ENCODE measurements around the gene CD81.
A peak's percentile ranks its signal among the peaks of the same experiment; 100 is the strongest.

CD81 gene

GRCh38 chr11:2406878-2407410 lies 29.8 kb downstream of the CD81 start:
- DNase-seq, result no peak

GRCh38 chr11:2408671-2409070 lies 31.6 kb downstream of the CD81 start:
- DNase-seq, result no peak

DNA sequence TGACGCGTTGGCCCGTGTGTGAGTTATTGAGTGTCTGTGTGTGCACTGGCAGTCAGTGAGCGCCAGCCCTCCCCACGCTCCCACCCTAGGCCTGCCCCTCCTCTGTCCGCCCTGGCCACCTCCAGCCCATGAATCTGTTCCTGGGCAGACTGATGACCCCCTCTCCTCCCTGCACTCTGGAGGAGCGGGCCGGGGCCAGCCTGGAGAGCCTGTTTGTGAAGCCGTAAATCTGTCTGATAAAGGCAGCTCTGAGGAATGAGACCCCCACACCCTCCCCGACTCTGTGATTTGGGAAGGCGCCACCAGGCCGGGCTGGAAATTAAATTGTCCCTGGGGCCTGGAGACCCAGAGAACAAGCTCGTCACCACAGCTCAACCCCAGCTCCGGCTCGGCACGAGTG lies 32.0 kb downstream of the CD81 start:
- no peak for DNase-seq

- no peak for DNase-seq
These were observed 32.7 kb downstream of the CD81 start for GRCh38 chr11:2409611-2410468.

DNA sequence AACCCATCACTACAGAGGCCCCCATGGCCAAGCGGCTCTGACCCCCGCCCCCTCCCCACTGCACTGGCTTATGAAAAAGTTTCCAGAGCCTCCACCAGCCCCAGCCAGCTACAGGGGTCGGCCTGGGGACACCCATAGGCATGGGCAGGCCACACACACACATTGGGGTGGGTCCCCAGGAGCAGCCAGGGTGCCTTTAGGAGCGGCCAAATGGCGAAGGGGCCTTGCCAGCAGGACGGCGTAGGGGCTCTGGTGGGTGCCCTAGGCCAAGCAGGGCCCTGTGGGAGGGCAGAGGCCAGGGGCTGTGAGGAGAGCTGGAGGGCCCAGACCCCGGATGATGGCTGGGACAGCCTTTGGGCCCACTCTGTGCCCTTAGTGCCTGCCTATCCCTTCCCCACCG lies 33.5 kb downstream of the CD81 start:
- no peak for DNase-seq

- no peak for DNase-seq
These were observed 34.6 kb downstream of the CD81 start for GRCh38 chr11:2411446-2412305.

GRCh38 chr11:2412323-2412722 lies 35.2 kb downstream of the CD81 start:
- DNase-seq, result no peak

DNA sequence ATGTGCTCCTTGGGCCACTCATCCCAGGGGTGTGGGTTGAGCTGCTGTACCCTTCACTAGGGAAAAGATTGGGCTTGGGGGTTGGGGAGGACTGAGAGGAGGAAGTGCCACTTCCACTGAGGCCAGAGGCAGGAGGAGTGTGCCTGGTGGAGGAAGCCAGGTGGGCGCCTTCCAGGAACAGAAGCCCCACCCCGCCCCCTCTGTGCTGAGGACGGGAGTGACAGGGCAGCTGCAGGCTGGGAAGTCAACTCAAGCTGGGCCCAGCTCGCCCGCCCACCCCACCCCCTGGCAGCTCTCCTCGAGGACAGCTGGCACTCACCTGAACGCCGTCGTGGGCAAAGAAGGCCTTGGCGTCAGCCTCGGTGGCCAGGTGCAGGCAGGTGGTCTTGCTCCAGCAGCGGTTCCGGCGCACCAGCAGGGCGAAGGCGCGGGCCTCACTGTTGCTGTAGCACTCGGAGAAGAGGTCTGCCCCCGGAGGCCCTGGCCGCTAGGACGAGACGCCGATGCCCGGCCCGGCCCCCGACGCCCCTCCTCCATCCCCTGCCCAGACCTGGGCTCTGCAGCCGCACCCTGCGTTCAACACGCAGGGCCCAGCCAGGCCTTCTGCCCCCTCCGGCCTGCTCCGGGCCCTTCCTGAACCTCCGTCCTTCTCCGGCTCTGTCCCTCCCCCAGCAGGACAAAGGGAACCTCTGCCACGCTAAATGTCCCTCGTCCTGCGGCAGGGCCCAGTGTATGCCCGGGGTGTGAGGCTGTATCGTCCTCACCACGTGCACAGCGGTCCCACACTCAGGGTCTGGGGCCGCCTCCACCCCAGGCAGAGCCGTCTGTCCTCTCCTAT lies 36.9 kb downstream of the CD81 start:
- DNase-seq, result no peak

DNA sequence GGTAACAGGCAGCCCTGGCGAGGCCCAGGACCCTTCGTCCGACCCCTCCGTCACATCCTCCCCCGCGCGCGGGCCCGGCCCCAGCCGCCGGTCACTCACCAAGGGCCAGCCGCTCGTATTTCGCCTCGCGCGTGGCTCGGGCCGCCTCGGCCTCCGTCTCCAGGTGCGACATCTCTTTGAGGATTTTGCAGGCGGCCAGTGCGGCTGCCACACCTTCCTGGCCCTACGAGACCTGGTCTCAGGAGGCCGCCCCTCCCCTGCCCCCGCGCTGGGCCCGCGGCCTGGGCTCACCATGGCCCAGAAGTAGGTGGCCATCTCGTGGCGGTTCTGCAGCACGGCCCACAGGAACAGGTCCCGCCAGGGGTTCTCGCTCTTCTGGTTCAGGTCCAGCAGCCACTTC lies 37.5 kb downstream of the CD81 start:
- DNase-seq, result no peak

- no peak for DNase-seq
These were observed 38.1 kb downstream of the CD81 start for GRCh38 chr11:2415171-2415570.

DNA sequence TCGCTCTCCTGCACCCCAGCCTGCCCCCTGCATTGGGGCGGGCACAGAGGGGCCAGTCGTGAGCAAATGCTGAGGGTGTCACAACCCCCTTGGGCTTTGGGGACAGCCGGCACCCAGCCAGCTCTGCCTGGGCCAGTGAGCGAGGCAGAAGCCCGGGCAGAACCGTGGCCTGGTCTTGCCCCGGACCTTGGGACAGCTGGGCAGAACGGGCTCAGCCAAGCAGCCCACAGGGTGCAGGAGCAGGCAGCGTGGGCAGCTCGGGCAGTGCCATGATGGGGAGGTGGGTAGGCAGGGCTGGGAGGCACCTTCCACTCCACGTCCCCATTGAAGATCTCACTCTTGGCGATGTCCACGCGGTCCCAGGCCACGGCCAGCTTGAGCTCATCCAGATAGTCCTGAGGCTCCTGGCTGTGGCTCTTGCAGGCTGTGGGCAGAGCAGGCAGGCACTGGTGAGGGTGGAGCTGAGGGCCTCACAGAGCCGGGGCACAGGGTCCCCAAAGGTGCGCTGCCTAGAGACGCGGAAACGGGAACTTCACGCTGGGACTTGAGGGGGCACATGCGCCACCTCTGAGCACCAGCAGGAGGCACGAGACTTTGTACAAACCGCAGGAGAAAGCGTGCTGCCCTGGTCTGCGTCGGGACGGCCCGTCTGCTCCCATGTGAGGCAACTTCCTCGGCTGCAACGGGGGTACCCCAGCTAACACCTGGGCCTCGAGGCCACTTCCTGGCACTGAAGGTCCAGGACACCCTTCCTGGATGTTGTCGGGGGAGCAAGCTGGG lies 38.7 kb downstream of the CD81 start:
- no peak for DNase-seq

- DNase-seq, result no peak
These were observed 39.7 kb downstream of the CD81 start for GRCh38 chr11:2416765-2417164.

GRCh38 chr11:2417856-2418692 lies 41.0 kb downstream of the CD81 start:
- no peak for DNase-seq

DNA sequence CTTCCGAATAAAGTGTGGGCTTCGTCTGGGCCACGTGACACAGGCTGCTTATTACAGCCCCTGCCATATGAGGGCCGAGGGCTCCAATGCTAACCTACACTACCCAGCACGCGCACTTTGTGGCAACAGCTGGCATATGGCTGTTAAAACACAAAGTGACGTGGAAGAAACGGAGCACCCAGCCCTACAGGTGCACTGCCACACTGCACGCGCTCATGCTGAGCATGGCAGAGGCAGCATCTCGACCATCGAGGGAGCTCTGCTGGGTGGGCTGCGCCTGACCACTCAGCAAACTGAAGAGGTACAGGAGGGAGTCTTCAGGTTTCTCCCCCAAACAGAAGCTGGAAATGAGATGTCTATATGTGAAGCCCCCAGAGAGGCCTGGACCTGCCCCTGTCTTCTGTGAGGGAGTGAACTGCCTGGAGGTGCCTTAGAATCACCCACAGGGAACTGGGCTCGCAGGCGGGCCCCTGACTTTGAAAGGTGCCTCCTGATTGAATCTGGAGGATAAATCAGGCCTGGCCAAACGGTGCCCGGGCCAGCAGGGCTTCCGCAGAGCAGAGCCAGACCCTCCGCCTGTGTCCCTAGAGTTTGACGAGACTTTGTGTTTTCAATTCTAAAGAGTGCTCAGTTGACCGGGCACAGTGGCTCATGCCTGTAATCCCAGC lies 41.7 kb downstream of the CD81 start:
- no peak for DNase-seq

DNA sequence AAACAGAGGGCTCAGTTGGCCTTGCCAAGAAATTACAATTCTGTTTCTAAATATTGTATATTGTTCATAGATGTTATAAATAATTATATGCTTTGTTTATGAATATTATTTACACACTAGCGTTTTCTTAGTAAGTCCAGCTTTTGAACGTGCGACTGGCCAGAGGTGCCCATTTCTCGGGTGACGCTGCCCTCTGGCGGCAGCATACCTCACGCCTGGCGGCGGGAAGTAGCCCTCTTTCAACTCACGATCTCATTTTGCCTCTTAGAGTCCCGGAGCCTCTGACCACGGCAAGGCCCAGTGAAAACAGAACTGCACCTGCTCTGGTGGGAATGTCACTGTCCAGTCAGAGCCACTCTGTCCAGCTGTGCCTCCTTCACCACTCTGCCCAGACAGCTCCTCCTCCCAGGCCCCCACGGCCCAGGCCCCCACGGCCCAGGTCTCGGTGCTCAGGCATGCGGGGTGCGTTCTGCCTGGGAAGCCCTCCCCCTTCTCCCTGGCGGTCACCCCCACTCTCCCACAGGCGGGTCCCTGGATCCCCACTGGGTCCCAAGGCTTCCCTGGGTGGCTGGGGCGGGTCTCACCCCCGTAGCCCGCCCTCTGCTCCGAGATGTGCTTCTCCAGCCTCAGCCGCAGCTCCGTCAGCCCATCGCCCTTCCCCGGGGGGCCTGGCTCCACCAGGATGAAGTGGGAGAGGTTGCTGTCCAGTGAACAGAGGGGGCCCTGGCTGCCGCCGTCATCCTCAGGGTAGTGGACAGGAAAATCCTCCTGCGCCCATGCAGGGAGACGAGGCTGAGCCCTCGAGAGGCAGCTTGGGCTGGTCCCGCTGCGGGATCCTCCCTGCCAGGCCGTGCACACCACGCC lies 42.8 kb downstream of the CD81 start:
- peak in 3 of 5 donors; percentile 44 to 65 (median 47) for DNase-seq

DNA sequence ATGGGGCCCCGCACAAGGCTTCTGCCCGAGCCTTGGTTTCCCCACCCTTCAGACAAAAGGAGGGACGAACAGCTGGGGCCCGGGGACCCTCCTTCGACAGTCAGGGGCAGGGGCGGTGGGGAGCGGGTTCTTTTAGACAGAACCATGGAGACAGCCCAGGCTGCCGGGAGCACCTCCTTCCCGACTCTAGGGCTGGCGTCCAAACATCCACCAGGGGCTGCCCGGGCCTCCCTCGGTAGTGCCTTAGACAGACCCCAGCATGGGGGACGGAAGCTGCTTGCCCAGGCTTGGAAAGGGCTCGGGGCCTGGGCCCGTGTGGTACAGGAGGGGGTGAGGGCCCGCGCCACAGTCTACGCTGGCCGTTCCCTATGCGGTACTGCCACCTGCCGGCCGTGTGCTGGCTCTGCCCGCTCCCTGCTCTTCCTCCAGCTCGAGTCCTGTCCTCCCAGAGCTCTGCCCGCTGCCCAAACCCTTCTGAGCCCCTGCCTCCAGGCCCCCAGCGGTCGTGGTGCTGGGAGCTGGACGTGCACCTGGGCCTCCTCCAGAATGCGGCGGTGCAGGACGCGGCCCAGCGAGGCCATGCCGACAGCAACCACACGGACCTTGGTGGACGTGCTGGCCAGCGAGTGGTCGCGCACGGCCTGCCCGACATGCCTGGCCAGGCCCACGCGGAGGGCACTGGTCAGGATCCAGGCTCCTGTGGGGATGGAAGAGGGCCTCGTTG lies 43.6 kb downstream of the CD81 start:
- peak; percentile 41 to 73 (median 60) for DNase-seq

DNA sequence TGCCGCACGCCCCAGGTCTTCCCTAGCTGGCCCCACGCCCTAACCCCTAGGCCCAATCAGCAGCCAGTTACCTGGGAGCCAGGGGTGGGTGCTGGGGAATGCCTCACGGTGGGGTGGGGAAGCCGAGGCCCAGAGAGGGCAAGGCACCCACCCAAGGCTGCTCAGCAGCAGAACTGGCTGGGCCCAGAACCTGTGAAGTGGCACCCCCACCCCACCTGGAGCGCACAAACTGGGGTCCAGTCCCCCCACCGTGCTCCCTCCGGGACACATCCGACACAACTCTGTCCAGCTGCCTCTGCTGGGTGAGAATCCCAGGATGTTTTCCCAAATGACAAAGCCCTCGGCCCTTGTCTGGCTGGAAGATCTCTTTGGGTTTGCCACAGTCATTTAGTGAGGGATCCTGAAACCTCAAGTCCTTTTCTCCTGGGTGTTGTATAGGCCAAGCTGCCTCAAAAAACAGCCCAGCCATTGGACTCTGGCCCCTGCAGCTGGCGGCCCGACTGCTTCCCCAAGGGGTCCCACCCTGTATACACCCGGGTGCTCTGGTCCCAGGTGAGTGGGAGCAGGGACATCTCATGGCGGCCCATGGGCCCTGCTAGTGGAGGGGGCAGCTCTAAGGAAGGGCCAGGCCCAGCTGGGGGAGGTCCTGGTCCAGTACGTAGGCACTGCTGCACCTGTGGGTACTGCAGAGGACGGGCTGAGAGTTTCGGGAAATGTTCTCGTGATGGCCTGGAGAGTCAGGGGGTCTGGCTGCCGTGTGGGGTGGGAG lies 44.3 kb downstream of the CD81 start:
- no peak for DNase-seq

GRCh38 chr11:2421996-2422395 lies 44.9 kb downstream of the CD81 start:
- no peak for DNase-seq
